GM18868 (cell line): Measurements from ENCODE around the gene CDH4.

Experiments
- ATAC-seq: cut with Tn5 transposase; IDR thresholded peaks from one replicate; pipeline ENCODE4 v1.9.1; 2021; ENCODE audit warnings: mild to moderate bottlenecking, moderate library complexity; ENCODE audit not compliant: unreplicated experiment

CDH4 gene

DNA sequence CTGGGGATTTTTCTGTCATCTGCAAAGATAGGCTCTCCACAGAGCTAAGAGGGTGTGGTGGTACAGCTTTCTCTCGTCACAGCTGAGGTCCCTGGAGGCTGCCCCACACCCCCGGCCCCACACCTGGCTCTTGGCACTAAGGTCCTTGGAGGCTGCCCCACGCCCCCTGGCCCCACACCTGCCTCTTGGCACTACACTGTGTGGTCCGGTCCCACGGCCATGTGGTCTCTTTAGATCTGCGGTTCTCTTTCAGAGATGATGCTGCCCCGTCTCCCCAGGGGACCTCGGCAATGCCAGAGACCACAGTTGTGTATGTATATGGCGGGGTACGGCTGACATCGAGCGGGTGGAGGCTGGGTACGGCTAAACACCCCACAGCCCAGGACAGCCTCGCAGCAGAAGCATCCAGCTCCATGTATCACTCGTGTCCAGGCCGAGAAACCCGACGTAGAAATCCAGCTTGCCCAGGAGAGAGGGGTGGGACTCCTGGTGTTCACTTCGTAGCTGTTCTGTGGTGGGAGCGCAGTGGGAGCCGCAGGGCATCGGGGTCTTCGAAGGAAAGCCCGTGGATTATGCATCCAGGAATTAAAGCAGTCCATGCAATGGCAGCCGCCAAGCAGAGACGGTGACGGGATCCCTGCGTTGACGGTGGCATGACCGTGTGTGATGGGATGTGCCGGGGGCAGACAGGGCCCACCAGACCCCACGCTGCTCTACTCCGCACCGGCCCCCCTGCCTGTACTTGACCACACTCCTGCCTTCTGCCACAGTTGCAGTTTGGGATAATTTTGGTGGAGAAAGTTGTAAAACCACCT is 292.1 kb downstream of the CDH4 start:
- no peak for ATAC-seq

DNA sequence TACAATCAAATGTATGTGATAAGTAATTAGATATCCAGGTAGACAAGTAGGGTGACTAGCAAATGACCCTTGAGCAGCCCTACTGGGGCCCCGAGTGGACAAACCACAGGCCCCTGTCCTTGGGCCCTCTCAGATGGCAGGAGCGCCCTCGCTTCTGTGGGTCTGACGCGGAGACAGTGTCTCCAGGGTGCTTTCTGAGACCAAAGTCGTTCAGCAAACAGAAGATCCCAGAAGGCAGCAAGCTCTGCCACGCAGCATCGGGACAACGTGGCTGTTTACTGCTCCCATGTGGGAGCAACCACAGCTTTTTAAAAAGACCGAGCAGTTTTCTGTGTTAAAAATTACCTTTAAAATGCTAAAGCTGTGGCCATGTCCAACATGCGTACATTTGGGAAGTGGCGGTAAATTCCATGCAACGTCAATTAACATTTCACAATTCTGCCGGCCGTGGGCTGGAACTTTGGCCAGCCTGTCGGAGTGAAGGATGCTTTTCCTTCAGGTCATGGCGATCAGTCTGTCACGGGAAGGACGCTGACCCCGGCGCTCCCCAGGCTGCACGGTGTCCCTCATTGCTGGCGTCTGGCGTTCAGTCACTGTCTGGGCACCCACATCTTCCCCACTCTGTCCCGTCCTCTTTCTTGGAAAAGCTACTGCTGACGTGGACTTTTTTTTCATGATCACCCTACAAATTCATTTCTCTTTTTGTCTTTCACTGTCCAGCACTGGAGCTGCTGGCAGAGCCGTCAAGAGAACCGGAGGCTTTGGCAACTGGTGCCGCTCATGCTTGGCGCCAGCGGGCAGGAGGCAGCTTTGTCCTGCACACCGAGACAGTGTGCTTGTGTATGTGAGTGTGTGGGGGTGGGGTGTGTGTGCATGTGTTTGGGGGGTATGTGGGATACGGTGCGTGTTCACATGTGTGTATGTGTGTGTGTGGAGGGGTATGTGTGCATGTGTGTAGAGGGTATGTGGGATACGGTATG is 293.1 kb downstream of the CDH4 start:
- ATAC-seq, result no peak

DNA sequence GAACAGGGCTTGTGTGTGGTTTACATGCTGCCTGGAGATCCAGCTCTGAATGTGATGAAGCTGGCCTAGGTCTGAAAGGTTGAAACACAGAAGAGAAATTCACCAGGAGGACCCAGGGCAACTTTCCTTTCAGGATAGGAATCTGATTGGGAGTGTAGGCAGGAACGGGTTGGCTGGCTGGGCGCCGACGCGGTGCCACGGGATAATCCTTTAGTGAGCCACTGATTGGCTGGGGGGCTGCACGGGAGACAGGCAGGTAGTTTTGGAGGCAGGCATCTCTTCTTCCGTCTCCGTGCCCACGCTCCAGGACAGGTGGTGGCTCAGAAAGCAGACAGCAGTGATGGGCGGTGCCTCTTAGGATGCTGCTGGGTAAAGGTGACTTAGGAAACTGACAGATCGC is 294.6 kb downstream of the CDH4 start:
- no peak for ATAC-seq

DNA sequence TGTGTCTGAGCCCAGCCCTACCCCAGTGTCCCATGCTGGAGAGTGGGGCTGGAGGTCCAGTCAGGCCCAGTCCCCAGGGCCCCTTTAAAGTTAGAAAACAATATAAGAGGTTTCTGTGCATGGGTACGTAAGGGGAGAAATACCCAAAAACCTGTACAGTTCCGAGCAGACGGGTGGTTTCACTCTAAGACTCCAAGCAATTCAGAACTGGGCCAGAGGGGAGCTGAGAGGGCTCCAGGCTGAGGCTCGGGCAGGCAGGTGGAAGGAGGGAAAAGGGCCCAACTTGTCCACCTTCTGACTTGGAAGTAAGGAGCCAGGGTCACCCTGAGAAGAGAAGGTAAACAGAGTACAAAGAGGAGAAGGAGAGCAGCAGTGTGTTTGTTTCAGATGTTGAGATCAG is 296.0 kb downstream of the CDH4 start:
- no peak for ATAC-seq

DNA sequence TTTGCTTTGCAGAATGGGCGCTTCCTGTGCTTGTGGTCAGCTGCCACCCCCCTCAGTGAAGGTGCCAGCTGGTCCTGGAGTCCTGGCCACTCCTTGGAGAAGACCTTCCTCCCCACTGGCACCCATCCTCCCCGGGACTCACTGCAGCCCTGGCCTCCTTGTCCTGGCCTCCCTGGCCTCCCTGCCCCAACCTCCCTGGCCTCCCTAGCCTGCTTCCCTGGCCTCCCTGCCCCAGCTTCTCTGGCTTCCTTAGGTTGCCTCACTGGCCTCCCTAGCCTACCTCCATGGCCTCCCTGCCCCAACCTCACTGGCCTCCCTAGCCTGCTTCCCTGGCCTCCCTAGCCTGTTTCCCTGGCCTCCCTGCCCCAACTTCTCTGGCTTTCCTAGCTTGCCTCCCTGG is 297.8 kb downstream of the CDH4 start:
- ATAC-seq, result no peak

DNA sequence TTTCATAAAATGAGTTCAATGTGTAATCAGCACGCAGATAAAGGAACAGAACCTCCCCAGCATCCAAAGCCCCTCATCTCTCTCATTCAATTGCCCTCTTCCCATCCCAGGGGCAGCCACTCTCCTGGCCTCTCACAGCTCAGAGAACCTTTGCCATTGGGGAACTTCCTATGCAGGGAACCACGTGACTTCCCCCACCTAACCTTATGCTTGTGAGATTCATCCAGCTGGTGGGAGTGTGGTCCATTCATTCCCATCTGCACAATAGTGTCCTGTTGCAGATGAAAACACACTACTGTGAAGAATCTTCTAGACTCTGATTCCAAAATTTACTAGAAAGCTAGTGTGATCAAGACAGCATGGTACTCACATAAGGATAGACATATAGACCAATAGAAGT is 299.3 kb downstream of the CDH4 start:
- no peak for ATAC-seq

DNA sequence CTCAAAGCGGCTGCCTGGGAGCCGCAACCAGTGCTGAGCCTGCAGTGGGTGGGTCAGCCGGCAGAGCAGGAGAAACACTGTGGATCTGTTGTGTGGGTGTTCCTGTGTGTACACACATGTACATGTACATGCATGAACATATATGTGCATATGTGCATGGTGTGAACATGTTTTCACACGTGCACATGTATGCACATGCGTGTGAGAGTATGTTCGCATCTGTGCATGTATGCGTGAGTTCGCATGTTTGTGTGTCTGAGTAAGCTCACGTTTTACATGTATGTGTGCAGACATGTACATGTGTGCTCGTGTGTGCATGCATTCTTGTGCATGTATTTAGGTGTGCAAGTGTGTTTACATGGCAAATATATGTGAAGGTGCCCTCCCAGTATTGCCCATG is 302.6 kb downstream of the CDH4 start:
- no peak for ATAC-seq

DNA sequence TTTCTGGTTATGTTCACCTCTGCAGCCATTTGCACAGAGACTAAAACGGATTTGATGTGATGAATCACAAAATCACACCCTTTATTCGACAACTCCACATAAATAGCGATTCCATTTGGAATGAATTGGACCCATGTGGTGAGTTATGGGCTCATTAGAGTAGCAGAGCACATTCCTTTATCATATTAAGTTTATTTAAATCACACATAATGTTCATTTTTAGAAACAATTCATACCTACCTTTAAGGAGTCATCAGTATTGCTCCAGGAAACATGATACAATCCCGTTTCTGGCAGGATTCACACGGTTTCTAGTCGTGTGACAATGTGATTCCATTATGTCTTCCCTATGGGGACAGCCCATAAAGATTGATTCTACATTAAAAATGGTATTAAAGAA is 303.5 kb downstream of the CDH4 start:
- ATAC-seq, result no peak

DNA sequence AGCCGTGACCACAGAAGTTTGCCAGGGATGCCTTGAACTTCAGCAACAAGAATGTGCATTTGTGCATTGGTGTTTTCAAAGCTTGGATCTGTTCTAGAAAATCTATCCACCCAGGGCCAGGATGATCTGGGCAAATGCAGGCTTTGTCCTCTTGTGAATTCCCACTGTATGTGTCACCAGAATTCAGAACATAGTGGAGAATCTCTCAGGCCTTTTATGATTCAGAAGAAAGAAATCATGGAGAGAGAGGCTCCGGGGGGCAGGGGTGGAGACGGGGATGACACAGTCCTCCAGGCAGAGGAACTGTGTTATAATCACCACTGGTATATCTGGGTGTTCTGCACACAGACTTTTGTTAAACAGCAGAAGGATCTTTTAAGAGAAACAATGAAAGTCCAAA is 304.1 kb downstream of the CDH4 start:
- ATAC-seq, result no peak

DNA sequence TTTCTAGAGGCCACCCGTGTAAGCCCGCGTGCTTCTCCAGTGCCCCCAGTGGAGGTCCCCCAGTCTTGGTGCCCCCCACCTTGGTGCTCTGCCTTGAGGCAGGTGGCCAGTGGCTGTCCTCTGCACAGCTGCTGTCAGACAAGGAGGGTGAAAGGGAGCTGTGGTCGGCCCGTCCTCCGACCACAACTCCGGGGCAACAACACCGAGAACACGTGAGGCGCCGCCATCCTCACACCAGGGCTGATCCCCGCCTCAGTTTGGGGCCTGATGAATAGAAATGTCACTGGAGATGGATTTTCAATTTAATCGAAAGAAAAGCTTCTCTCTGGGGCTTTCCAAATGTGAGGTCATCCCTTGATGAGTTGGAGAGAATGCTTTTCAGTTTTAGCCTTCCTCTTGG is 304.6 kb downstream of the CDH4 start:
- no peak for ATAC-seq

DNA sequence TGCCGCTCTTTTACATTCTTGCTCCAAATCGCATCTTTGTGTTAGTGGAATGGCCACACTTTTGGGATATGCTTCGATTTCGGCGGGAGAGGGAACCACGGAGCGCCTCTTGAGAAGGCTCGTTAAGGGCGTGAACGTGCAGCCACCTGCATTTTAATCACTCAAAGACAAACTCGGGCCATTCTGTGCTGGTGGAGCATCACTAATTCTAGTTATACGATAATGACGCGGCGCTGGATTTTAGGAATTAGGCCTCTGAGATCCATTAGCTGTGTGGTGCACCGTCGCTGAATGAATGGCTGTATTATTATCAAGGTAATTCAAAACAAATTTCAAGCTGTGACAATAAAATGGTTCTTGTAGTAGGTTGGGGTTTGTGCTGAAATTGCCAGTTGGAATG is 305.6 kb downstream of the CDH4 start:
- ATAC-seq, result no peak

DNA sequence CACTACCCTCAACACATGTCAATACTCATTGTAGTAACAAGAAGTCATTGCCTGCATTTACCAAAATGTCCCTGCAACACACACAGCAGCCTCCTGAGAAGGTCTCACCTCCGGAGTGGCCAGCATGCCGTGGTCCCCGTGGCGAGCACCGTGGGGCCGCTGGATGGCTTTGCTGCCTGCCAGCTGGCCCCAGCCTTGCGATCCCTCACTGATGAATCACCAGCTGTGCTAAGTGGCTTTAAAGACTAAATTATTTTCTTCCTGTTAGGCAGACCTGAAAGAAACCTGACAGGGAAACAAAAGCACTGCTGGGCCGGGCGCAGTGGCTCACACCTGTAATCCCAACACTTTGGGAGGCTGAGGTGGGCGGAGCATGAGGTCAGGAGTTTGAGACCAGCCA is 306.7 kb downstream of the CDH4 start:
- ATAC-seq, result no peak

DNA sequence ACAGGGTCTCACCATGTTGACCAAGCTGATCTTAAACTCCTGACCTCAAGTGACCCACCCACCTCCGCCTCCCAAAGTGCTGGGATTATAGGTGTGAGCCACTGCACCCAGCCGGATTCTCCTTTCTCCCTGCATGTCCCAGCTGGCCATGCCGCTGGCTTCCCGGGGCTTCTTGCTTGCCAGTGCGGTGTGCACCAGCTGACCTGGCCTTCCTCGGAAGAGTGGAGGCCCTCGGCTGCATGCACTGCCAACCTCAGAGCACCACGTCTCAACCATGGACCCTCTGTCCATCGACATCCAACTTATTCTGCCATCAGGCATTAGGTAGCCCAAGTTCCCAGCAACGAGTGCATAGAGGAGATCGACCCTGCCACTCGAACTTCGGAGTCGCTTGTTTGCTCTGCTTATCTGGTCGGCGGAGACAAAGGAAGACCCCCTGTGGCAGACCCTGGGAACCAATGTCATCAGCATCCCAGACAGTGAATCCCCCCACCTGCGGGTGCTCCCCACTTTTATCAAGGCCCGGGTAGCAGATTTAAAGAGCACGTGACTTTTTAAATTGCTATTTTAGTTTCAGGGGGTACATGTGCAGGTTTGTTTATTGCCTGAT is 307.8 kb downstream of the CDH4 start:
- no peak for ATAC-seq

DNA sequence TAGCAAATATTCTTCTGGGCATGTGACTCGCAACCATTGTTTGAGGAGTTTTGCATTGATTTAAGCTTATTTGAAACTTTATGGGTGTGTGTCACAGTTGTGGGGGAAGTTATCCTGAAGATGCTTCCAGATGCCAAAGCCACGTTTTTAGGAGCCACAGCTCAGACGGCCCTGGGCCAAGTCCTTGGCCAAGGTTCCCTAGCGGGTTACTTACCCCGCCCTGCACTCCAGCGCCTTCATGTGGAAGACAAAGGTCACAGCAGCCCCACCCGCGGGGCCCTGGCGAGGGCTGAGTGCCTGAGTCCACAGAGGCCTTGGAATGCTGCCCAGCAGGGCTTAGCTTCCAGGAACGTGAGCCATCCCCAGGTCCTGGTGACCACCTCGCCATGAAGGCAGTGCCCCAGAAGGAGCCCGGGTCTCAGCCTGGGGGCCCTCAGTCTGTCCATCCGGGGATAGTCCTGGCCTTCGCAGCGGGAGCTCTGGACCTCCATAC is 308.3 kb downstream of the CDH4 start:
- no peak for ATAC-seq

DNA sequence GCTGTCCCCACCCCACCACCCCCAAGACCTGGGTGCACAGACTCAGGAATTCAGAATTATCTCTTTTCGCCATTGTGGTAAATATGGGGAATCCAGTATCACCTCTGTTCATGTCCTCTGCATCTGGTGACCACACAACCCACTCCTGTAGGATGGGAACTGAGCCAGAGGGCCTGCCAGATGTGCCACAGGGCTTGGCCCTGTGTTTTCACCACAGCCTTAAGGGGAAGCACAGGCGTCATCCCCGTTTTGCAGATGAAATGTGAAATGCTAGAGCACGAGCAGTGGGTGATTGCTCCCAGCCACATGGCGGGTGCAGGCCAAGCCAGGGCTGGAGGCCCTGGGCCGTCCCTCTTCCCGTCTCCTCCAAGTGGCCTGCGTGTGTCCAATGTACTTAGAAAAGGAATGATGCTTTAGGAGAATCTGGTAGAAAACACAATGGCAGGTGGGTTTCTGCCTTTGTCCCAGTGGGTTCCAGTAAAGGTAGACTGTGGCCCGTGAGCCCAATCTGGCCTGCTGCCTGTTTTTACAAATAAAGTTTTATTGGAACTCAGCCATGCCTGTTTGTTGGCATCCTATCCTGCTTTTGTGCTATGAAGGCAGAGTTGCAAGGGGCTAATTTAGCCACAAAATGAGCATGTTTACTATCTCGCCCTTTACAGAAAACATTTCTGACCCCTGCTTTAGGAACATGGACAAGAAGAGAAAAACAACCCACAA is 309.2 kb downstream of the CDH4 start:
- no peak for ATAC-seq

DNA sequence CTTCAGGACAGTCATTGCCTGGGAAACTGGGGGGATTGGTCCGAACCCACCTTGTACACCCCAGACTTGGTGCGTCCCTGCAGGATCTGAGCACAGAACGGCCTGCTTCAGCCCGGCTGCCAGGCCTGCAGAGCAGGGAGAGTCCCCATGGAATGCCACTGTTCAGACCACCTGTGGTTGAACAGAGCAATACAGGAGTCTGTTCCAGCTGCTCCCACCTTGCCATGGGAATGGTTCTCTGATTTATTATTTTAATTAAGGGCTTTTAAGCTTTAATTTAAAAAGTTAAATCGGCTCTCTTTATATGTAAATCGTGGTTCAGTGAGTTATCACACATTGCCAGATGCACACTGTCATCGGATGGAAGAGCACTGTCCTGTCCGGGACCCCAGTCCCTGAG is 310.4 kb downstream of the CDH4 start:
- no peak for ATAC-seq

DNA sequence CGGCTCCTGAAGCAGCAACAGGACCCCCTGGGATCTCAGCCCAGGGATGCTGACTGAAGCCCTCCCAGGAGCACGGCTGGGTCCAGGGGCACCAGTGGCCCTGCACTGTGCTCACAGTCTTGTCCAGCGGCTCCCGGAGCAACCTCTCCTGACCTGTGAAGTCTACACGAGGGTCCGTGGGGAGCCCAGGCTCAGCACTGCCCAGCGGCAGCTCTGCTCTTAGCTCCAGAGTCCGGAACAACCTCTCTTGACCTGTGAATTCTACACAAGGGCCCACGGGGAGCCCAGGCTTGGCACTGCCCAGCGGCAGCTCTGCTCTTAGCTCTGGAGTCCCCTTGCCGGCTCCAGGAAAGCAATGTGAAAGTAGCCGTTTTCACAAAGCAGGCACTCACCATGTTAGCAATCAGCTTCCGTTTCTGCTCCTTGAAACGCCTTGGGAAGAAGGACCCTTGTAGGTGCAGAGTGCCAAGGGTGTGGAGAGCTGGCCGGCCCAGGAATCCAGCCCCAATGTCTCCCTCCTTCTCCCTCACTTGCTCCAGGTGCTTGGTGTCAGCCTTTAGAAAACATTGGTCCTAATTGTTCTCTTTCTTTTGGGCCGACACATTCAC is 310.9 kb downstream of the CDH4 start:
- ATAC-seq, result no peak

DNA sequence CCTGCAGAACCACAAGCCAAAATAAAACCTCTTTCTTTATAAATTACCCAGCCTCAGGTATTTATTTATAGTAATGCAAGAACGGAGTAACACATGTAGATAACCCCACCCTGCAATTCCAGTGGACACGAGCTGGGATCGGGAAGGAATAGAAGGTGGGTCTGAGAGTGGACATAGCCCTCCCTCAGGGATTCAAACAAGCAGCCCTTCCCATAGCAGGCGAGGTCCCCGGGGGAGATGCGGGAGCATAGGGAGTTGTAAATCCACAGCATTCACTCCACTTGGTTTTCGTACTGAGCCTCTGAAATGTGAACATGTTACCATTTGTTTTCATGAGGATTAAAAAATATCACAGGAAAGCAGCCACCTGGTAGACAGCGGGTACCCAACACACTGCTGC is 312.6 kb downstream of the CDH4 start:
- ATAC-seq, result no peak

DNA sequence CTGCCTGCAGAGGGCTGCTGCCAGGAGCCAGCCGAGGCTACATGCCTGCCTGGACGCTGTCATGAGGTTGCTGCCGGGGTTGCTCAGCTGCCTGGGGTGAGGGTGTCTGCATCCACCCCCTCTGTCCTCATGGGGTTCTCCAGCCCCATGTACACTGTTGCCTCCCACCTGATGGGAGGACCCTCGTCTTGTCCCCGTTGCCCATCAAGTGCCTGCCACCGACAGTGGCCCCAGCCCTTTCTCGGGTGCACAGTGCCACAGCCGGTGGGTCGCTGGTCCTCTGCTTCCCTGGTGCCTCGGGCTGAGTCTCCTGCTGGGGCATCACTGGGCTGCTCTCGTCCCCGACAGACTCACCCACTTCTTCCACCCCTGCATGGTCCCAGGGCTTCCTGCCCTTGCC is 313.7 kb downstream of the CDH4 start:
- ATAC-seq, result no peak

DNA sequence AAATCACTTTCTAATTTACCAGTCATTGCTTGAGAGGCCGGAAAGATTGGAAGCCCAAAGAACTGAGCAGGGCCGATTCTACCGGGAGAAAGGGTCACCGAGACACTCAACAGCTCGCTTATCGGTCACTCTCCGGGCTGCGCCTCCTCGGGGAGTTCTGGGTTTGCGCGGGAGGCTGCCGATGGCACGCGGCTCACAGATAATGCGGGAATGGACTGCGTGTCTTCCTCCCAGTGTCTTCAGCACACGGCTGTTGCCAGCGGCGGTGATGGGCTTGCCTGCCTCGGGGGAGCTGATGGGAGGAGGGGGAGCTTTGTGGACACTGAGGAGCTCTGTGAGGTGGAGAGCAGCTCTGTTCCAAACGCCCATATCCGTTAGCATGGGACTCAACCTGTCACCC is 314.6 kb downstream of the CDH4 start:
- no peak for ATAC-seq
